K562 (cell line): ENCODE results near the gene SALL2. TPM values are rescaled to one million over a fixed set of nuclear protein-coding genes. Genes with fewer than 3 reads are reported as not detected.

ENCODE experiments used
- ADNP ChIP-seq: fragments of 200-800 bp; sonication (Bioruptor generic); IDR thresholded peaks from 2 replicates; pipeline ENCODE4 v1.6.1; 2016; ENCODE audit warnings: missing genetic modification characterization, missing compliant biosample characterization
- CBX8 ChIP-seq: fragments of 200-600 bp; sonication (generic); IDR thresholded peaks from 2 replicates; pipeline ENCODE4 v1.6.1; 2012; ENCODE audit warnings: borderline replicate concordance, mixed run types, low read depth, mild to moderate bottlenecking, moderate library complexity, mixed read lengths, low read length, control low read depth, inconsistent platforms; ENCODE audit not compliant: poor library complexity, severe bottlenecking; ENCODE audit errors: extremely low read depth
- NFATC3 ChIP-seq: fragments of 450-650 bp; IDR thresholded peaks from 2 replicates; pipeline ENCODE4 v1.6.1; 2017; ENCODE audit warnings: mild to moderate bottlenecking
- PHTF2 ChIP-seq: fragments of 250-450 bp; sonication (Bioruptor Pico); IDR thresholded peaks from 2 replicates; pipeline ENCODE4 v1.5.0; 2021; ENCODE audit warnings: mild to moderate bottlenecking
- RBM14 ChIP-seq: fragments of 200-400 bp; formaldehyde crosslinking; IDR thresholded peaks from 2 replicates; pipeline ENCODE4 v1.6.1; 2018; ENCODE audit warnings: low read depth, mild to moderate bottlenecking, low read length, moderate library complexity, borderline replicate concordance; ENCODE audit not compliant: insufficient read depth
- SREBF2 ChIP-seq: sonication (generic); formaldehyde crosslinking; IDR thresholded peaks from 2 replicates; pipeline ENCODE4 v1.4.0; 2020; ENCODE audit warnings: mild to moderate bottlenecking, missing genetic modification reagents
- STAT5B ChIP-seq: fragments of 250-450 bp; sonication (Bioruptor Pico); IDR thresholded peaks from 2 replicates; pipeline ENCODE4 v1.8.0; 2021; ENCODE audit warnings: mild to moderate bottlenecking, inconsistent platforms
- ZBTB17 ChIP-seq: fragments of 450-650 bp; formaldehyde crosslinking; IDR thresholded peaks from 2 replicates; pipeline ENCODE4 v1.4.0; 2020; ENCODE audit warnings: mild to moderate bottlenecking
- ZFP36 ChIP-seq: fragments of 150-350 bp; IDR thresholded peaks from 2 replicates; pipeline ENCODE4 v1.6.1; 2018; ENCODE audit warnings: low read length, low read depth; ENCODE audit not compliant: partially characterized antibody
- ZKSCAN1 ChIP-seq: fragments of 150-350 bp; IDR thresholded peaks from 2 replicates; pipeline ENCODE4 v1.6.1; 2016; ENCODE audit warnings: low read depth, low read length
- ZKSCAN3 ChIP-seq: fragments of 250-450 bp; sonication (Bioruptor Pico); IDR thresholded peaks from 2 replicates; pipeline ENCODE4 v1.4.0; 2020
- ZNF263 ChIP-seq: sonication (generic); formaldehyde crosslinking; IDR thresholded peaks from 2 replicates; pipeline ENCODE4 v1.8.0; 2022; ENCODE audit warnings: mild to moderate bottlenecking, missing genetic modification reagents, borderline replicate concordance
- polyA plus RNA-seq, 8 experiments: library from polyadenylated mRNA; depleted of rRNA in 4 of 8; stranded (reverse) in 5 of 8; unstranded in 3 of 8; fragments of >200 nt; fragmentation: Nextera tagmentation in 2 of 8; fragmentation: Illumina TruSeq in 1 of 8; extraction: Ambion mirVana in 2 of 8; extraction: Trizol in 1 of 8; gene quantifications; 2 replicates each; pipeline versions ENCODE4 v1.2.1 to v1.2.3, GENCODE V29; 2011 to 2014; ENCODE audit warnings: inconsistent platforms in 1 of 8, missing spikeins in 1 of 8
- total RNA-seq, 7 experiments: library from RNA; depleted of rRNA in 6 of 7; stranded (reverse); fragments of >200 nt in 6 of 7; fragmentation: Illumina TruSeq in 2 of 7; extraction: Trizol in 2 of 7; gene quantifications; 2 replicates each; pipeline versions ENCODE4 v1.2.1 to v1.2.3, GENCODE V29; 2011 to 2021; ENCODE audit warnings: low replicate concordance in 1 of 7
- TF ChIP-seq, protein P1 (sequence below), 2 experiments: fragments of 450-650 bp; IDR thresholded peaks; 2 replicates each; pipeline ENCODE4 v1.6.1; 2016; ENCODE audit warnings: mild to moderate bottlenecking in 2 of 2, borderline replicate concordance in 1 of 2, low read depth in 1 of 2, moderate library complexity in 1 of 2
- TF ChIP-seq, protein P2 (sequence below): fragments of 450-650 bp; IDR thresholded peaks from 2 replicates; pipeline ENCODE4 v1.7.0; 2016; ENCODE audit warnings: borderline replicate concordance
- TF ChIP-seq, protein P3 (sequence below): IDR thresholded peaks from 2 replicates; pipeline ENCODE4 v1.6.1; 2011; ENCODE audit warnings: borderline replicate concordance, low read depth, mild to moderate bottlenecking, moderate library complexity, low read length; ENCODE audit not compliant: insufficient read depth, poor library complexity, severe bottlenecking

SALL2 gene
- total and polyA plus RNA-seq, 9 of the 15 experiments (the other 6 are each of a cell fraction or from before 2014, with no cell fraction given): 6.6 to 30.4 (median 12.9) TPM

- TF ChIP-seq, protein P1, sequence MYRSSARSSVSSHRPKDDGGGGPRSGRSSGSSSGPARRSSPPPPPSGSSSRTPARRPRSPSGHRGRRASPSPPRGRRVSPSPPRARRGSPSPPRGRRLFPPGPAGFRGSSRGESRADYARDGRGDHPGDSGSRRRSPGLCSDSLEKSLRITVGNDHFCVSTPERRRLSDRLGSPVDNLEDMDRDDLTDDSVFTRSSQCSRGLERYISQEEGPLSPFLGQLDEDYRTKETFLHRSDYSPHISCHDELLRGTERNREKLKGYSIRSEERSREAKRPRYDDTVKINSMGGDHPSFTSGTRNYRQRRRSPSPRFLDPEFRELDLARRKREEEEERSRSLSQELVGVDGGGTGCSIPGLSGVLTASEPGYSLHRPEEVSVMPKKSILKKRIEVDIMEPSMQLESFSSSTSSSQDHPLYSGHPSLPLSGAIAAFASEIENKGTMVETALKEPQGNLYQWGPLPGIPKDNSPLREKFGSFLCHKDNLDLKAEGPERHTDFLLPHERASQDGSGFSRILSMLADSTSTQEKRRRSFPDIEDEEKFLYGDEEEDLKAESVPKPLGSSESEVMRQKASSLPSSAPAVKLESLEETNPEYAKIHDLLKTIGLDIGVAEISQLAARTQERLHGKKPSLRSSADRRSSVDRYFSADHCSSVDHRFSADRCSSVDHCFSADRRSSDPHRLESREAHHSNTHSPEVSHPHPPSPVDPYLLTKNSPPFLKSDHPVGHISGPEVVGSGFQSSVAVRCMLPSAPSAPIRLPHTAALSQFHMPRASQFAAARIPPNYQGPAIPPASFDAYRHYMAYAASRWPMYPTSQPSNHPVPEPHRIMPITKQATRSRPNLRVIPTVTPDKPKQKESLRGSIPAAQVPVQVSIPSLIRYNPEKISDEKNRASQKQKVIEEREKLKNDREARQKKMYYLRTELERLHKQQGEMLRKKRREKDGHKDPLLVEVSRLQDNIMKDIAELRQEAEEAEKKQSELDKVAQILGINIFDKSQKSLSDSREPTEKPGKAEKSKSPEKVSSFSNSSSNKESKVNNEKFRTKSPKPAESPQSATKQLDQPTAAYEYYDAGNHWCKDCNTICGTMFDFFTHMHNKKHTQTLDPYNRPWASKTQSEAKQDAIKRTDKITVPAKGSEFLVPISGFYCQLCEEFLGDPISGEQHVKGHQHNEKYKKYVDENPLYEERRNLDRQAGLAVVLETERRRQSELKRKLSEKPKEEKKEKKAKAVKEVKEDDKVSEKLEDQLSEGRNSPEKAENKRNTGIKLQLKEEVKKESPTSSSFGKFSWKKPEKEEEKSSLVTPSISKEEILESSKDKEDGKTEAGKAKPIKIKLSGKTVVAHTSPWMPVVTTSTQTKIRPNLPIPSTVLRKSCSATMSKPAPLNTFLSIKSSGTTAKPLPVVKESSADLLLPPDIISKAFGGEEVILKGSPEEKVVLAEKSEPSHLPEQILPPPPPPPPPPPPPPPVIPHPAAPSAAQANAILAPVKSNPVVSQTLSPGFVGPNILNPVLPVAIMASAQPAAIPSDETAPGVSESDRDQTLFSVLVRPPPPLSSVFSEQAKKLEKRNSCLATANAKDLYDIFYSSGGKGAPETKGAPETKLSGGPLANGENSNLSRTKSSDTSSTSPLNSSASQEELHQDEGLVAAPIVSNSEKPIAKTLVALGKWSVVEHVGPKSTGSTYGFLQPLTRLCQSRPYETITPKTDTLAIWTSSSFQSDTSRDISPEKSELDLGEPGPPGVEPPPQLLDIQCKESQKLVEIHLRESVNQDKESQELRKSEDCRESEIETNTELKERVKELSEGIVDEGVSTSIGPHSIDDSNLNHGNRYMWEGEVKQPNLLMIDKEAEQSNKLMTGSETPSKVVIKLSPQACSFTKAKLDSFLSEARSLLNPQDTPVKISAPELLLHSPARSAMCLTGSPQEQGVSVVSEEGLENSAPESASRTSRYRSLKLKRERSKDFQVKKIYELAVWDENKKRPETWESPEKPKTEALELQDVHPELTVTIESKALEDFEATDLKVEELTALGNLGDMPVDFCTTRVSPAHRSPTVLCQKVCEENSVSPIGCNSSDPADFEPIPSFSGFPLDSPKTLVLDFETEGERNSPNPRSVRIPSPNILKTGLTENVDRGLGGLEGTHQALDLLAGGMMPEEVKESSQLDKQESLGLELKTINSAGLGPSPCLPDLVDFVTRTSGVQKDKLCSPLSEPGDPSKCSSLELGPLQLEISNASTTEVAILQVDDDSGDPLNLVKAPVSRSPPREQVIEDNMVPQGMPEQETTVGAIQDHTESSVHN (IDR thresholded peaks at IDR 0.05; ENCODE audit: borderline replicate concordance in 1 of 2, low read depth in 1 of 2): no peak
- TF ChIP-seq NFATC3 (no peak), CBX8 (no peak), SREBF2 (CRISPR knock-in tag) (no peak), ZNF263 (CRISPR knock-in tag) (no peak), ADNP (no peak), ZFP36 (no peak), ZBTB17 (CRISPR knock-in tag) (no peak), STAT5B (no peak), RBM14 (no peak), ZKSCAN3 (CRISPR knock-in tag) (no peak), PHTF2 (no peak), ZKSCAN1 (peak; percentile 56; the same call in 1 of the 2 replicates)
- TF ChIP-seq, protein P2, sequence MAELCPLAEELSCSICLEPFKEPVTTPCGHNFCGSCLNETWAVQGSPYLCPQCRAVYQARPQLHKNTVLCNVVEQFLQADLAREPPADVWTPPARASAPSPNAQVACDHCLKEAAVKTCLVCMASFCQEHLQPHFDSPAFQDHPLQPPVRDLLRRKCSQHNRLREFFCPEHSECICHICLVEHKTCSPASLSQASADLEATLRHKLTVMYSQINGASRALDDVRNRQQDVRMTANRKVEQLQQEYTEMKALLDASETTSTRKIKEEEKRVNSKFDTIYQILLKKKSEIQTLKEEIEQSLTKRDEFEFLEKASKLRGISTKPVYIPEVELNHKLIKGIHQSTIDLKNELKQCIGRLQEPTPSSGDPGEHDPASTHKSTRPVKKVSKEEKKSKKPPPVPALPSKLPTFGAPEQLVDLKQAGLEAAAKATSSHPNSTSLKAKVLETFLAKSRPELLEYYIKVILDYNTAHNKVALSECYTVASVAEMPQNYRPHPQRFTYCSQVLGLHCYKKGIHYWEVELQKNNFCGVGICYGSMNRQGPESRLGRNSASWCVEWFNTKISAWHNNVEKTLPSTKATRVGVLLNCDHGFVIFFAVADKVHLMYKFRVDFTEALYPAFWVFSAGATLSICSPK: no peak
- TF ChIP-seq, protein P3, sequence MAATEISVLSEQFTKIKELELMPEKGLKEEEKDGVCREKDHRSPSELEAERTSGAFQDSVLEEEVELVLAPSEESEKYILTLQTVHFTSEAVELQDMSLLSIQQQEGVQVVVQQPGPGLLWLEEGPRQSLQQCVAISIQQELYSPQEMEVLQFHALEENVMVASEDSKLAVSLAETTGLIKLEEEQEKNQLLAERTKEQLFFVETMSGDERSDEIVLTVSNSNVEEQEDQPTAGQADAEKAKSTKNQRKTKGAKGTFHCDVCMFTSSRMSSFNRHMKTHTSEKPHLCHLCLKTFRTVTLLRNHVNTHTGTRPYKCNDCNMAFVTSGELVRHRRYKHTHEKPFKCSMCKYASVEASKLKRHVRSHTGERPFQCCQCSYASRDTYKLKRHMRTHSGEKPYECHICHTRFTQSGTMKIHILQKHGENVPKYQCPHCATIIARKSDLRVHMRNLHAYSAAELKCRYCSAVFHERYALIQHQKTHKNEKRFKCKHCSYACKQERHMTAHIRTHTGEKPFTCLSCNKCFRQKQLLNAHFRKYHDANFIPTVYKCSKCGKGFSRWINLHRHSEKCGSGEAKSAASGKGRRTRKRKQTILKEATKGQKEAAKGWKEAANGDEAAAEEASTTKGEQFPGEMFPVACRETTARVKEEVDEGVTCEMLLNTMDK: peak; percentile 78
Measured at GRCh38 chr14:21476925-21477681, 49.0 kb downstream of the SALL2 start, which contains the start of the genes RAB2B and TOX4 (continued).
